Trophoblast cell (in vitro differentiated cells and primary cell): ENCODE data around the gene PKP3.
A peak's percentile ranks its signal among the peaks of the same experiment; 100 is the strongest.

Experiments used
- DNase-seq, 2 donors: peaks; one replicate each; pipeline ENCODE4 v3.0.0-alpha.2; 2016
- H2AFZ ChIP-seq: 2 replicates; pipeline ENCODE4 v1.6.1; 2013; ENCODE audit warnings: low read length, moderate library complexity, mild to moderate bottlenecking; ENCODE audit not compliant: insufficient read depth, poor library complexity
- H2AK5ac ChIP-seq: 2 replicates; pipeline ENCODE4 v1.6.1; 2013; ENCODE audit warnings: mild to moderate bottlenecking, low read length
- H2BK120ac ChIP-seq: 2 replicates; pipeline ENCODE4 v1.6.1; 2013; ENCODE audit warnings: low read length, mild to moderate bottlenecking, moderate library complexity; ENCODE audit not compliant: insufficient read depth, poor library complexity
- H2BK12ac ChIP-seq: 2 replicates; pipeline ENCODE4 v1.6.1; 2013; ENCODE audit warnings: mild to moderate bottlenecking, low read length, moderate library complexity
- H2BK5ac ChIP-seq: 2 replicates; pipeline ENCODE4 v1.6.1; 2013; ENCODE audit warnings: low read length, low read depth, moderate library complexity, mild to moderate bottlenecking; ENCODE audit not compliant: poor library complexity
- H3K14ac ChIP-seq: 2 replicates; pipeline ENCODE4 v1.6.1; 2013; ENCODE audit warnings: mild to moderate bottlenecking, low read length
- H3K18ac ChIP-seq: 2 replicates; pipeline ENCODE4 v1.6.1; 2013; ENCODE audit warnings: mild to moderate bottlenecking, low read length
- H3K23ac ChIP-seq: 2 replicates; pipeline ENCODE4 v1.6.1; 2013; ENCODE audit warnings: low read length
- H3K27ac ChIP-seq: 2 replicates; pipeline ENCODE4 v1.5.1; 2013; ENCODE audit warnings: low read depth, mild to moderate bottlenecking, inconsistent platforms, low read length, moderate library complexity
- H3K27me3 ChIP-seq: 2 replicates; pipeline ENCODE4 v1.6.1; 2013; ENCODE audit warnings: inconsistent platforms, mild to moderate bottlenecking, low read length, moderate library complexity; ENCODE audit not compliant: insufficient read depth
- H3K36me3 ChIP-seq, 2 experiments: 1 replicate in 1 of 2; 2 replicates in 1 of 2; pipeline ENCODE4 v1.6.1; 2013; ENCODE audit warnings: low read length in 2 of 2, mild to moderate bottlenecking in 2 of 2, moderate library complexity in 1 of 2; ENCODE audit not compliant: insufficient read depth in 2 of 2, control insufficient read depth in 1 of 2
- H3K4ac ChIP-seq: 2 replicates; pipeline ENCODE4 v1.6.1; 2013; ENCODE audit warnings: low read depth, mild to moderate bottlenecking, low read length, moderate library complexity
- H3K4me1 ChIP-seq, 2 experiments: 1 replicate in 1 of 2; 2 replicates in 1 of 2; pipeline ENCODE4 v1.6.1; 2013; ENCODE audit warnings: low read length in 2 of 2, mild to moderate bottlenecking in 2 of 2, moderate library complexity in 1 of 2; ENCODE audit not compliant: insufficient read depth in 2 of 2, control insufficient read depth in 1 of 2
- H3K4me2 ChIP-seq: 2 replicates; pipeline ENCODE4 v1.6.1; 2013; ENCODE audit warnings: inconsistent platforms, mild to moderate bottlenecking, low read length, moderate library complexity
- H3K4me3 ChIP-seq: 2 replicates; pipeline ENCODE4 v1.5.1; 2013; ENCODE audit warnings: mild to moderate bottlenecking, low read depth, low read length, inconsistent platforms
- H3K79me1 ChIP-seq: one replicate; pipeline ENCODE4 v1.6.1; 2013; ENCODE audit warnings: low read length
- H3K79me2 ChIP-seq: 2 replicates; pipeline ENCODE4 v1.6.1; 2013; ENCODE audit warnings: low read length, mild to moderate bottlenecking; ENCODE audit not compliant: control insufficient read depth, insufficient read depth, poor library complexity
- H3K9ac ChIP-seq: 2 replicates; pipeline ENCODE4 v1.6.1; 2013; ENCODE audit warnings: mild to moderate bottlenecking, low read length
- H3K9me3 ChIP-seq: 2 replicates; pipeline ENCODE4 v1.6.1; 2013; ENCODE audit warnings: low read depth, mild to moderate bottlenecking, control low read depth, inconsistent platforms, low read length; ENCODE audit not compliant: insufficient read depth
- H4K12ac ChIP-seq: 2 replicates; pipeline ENCODE4 v1.6.1; 2013; ENCODE audit warnings: low read depth, mild to moderate bottlenecking, low read length, moderate library complexity
- H4K8ac ChIP-seq: 2 replicates; pipeline ENCODE4 v1.6.1; 2013; ENCODE audit warnings: low read depth, mild to moderate bottlenecking, low read length, moderate library complexity
- H4K91ac ChIP-seq: one replicate; pipeline ENCODE4 v1.6.1; 2013; ENCODE audit warnings: low read depth, mild to moderate bottlenecking, low read length, moderate library complexity
- WGBS: extraction: QIAGEN DNeasy Blood & Tissue Kit; methylation state at CpG from one replicate; pipeline ENCODE4 v1.1.7; 2013; ENCODE audit warnings: missing lambda C conversion rate; ENCODE audit not compliant: insufficient read length, insufficient coverage; ENCODE audit errors: extremely low coverage; 5-methylcytosine and 5-hydroxymethylcytosine counted together

PKP3 gene

GRCh38 chr11:373716-374551, 20.1 kb upstream of the PKP3 start:
- WGBS = no CpG with 5 or more reads among the region's 23 CpGs
- Histone ChIP-seq H3K4me3 (no peak overlapping the region), H3K9ac (no peak overlapping the region)

GRCh38 chr11:375065-376025, 18.7 kb upstream of the PKP3 start:
- Histone ChIP-seq H3K79me1 (peaks cover 2% of the 10 kb centered on the region), H3K4me2 (no peak overlapping the region), H3K36me3 (peaks cover 30 to 33% of the 10 kb centered on the region in 2 experiments), H2BK5ac (no peak overlapping the region), H3K27ac (no peak overlapping the region), H3K9me3 (peaks cover 3% of the 10 kb centered on the region), H3K4me3 (no peak overlapping the region), H3K9ac (no peak overlapping the region), H3K27me3 (no peaks in the 10 kb centered on the region), H4K12ac (no peak overlapping the region), H3K4ac (no peak overlapping the region), H4K8ac (no peak overlapping the region), H2BK120ac (no peak overlapping the region), H3K14ac (no peak overlapping the region), H3K79me2 (no peaks in the 10 kb centered on the region), H2BK12ac (no peak overlapping the region), H2AFZ (no peak overlapping the region), H3K4me1 (peaks cover 9 to 12% of the 10 kb centered on the region in 2 experiments), H3K23ac (no peak overlapping the region), H3K18ac (no peak overlapping the region), H4K91ac (no peak overlapping the region), H2AK5ac (no peak overlapping the region)
- WGBS = no CpG with 5 or more reads among the region's 41 CpGs
- DNase-seq = no peak

More at GRCh38 chr11:373716-374551, 20.1 kb upstream of the PKP3 start:
- Histone ChIP-seq H4K12ac (no peak overlapping the region), H3K14ac (no peak overlapping the region), H3K36me3 (peaks cover 19 to 26% of the 10 kb centered on the region in 2 experiments), H3K79me1 (peaks cover 4% of the 10 kb centered on the region), H3K9me3 (no peaks in the 10 kb centered on the region), H3K4ac (no peak overlapping the region), H2AFZ (no peak overlapping the region), H4K8ac (no peak overlapping the region), H3K23ac (no peak overlapping the region), H2BK12ac (peak overlapping the region; percentile 55), H3K4me2 (no peak overlapping the region), H4K91ac (no peak overlapping the region), H3K4me1 (peaks cover 13 to 16% of the 10 kb centered on the region in 2 experiments), H3K79me2 (no peaks in the 10 kb centered on the region), H2BK120ac (no peak overlapping the region), H3K27ac (no peak overlapping the region), H3K18ac (peak overlapping the region; percentile 38), H2BK5ac (no peak overlapping the region), H2AK5ac (no peak overlapping the region), H3K27me3 (no peaks in the 10 kb centered on the region)
- no peak for DNase-seq

- WGBS = no CpG with 5 or more reads among the region's 70 CpGs
- no peak overlapping the region for H2AK5ac ChIP-seq
Observed at GRCh38 chr11:376531-377173, 17.4 kb upstream of the PKP3 start.

More at GRCh38 chr11:376531-377173, 17.4 kb upstream of the PKP3 start:
- no peak overlapping the region for H2BK12ac ChIP-seq
- no peak overlapping the region for H3K9ac ChIP-seq
- H4K8ac ChIP-seq = no peak overlapping the region
- no peak overlapping the region for H3K23ac ChIP-seq
- H3K27ac ChIP-seq = no peak overlapping the region
- DNase-seq = no peak
- no peak overlapping the region for H2BK5ac ChIP-seq
- H3K9me3 ChIP-seq = peaks cover 3% of the 10 kb centered on the region
- no peaks in the 10 kb centered on the region for H3K79me2 ChIP-seq
- H2BK120ac ChIP-seq = no peak overlapping the region
- no peak overlapping the region for H4K91ac ChIP-seq
- peaks cover 2% of the 10 kb centered on the region for H3K79me1 ChIP-seq
- peaks cover 34 to 37% of the 10 kb centered on the region in 2 experiments for H3K36me3 ChIP-seq
- no peak overlapping the region for H3K4ac ChIP-seq
- H3K4me2 ChIP-seq = no peak overlapping the region
- no peak overlapping the region for H4K12ac ChIP-seq
- no peaks in the 10 kb centered on the region for H3K27me3 ChIP-seq
- H3K14ac ChIP-seq = no peak overlapping the region
- no peak overlapping the region for H3K4me3 ChIP-seq
- H3K18ac ChIP-seq = no peak overlapping the region
- no peak overlapping the region for H2AFZ ChIP-seq
- peaks cover 8 to 10% of the 10 kb centered on the region in 2 experiments for H3K4me1 ChIP-seq
